C4-2B (cell line): ENCODE data around the gene SFTPB.
A peak's percentile ranks its signal among the peaks of the same experiment; 100 is the strongest.

Experiments
- ZFX ChIP-seq: fragments of 450-650 bp; IDR thresholded peaks from 2 replicates; pipeline ENCODE4 v1.6.1; 2017
- TF ChIP-seq, protein P1 (sequence below): fragments of 450-650 bp; conservative IDR thresholded peaks from 2 replicates; pipeline ENCODE4 v1.5.1; 2017; ENCODE audit warnings: mild to moderate bottlenecking

GRCh38 chr2:85611705-85612587 lies 56.1 kb downstream of the SFTPB start, which contains the start of gene C2orf68:
- TF ChIP-seq, protein P1, sequence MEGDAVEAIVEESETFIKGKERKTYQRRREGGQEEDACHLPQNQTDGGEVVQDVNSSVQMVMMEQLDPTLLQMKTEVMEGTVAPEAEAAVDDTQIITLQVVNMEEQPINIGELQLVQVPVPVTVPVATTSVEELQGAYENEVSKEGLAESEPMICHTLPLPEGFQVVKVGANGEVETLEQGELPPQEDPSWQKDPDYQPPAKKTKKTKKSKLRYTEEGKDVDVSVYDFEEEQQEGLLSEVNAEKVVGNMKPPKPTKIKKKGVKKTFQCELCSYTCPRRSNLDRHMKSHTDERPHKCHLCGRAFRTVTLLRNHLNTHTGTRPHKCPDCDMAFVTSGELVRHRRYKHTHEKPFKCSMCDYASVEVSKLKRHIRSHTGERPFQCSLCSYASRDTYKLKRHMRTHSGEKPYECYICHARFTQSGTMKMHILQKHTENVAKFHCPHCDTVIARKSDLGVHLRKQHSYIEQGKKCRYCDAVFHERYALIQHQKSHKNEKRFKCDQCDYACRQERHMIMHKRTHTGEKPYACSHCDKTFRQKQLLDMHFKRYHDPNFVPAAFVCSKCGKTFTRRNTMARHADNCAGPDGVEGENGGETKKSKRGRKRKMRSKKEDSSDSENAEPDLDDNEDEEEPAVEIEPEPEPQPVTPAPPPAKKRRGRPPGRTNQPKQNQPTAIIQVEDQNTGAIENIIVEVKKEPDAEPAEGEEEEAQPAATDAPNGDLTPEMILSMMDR, result no peak
- TF ChIP-seq ZFX, result peak; percentile 79
